ENCODE data around the gene GPC3.

The GPC3 gene

DNA sequence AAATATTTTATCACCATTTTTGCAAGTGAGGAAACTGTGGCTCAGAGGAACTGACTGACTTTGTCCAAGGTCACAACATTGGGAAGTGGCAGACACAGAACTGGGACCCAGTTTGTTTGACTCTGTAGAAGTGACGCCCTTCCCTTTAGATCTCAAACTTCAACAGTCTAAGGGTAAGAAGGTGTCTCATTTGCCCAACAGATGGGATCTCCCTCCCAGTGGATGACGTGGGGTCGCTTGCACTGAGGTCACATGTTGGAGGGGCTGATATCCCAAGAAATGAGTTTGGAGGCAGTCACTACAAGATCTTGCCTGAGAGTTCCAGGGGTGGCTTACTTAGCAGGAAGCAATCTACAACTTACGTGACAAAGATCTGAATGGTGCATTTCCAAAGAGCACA is 397.6 kb downstream of the GPC3 start:
- POLR2A ChIA-PET: no interaction called here
- Histone ChIP-seq H3K36me3 (ENCODE audit: control insufficient read depth in 2 of 2, insufficient read depth in 1 of 2, low read length in 2 of 2) (no peaks in the 10 kb centered on the region), H3K4me3 (ENCODE audit: low read depth, low read length) (no peak overlapping the region), H3K27ac (ENCODE audit: extremely low read depth, low read depth, low read length) (no peak overlapping the region), H3K4me1 (ENCODE audit: control insufficient read depth, insufficient read depth, low read length) (no peaks in the 10 kb centered on the region), H3K9me3 (ENCODE audit: control insufficient read depth, insufficient read depth, low read depth, low read length) (no peaks in the 10 kb centered on the region)
- TF ChIP-seq ZFP41 (tag by site-specific recombination; IDR thresholded peaks at IDR 0.05; ENCODE audit: borderline replicate concordance): no peak
- TF ChIP-seq, protein P1, sequence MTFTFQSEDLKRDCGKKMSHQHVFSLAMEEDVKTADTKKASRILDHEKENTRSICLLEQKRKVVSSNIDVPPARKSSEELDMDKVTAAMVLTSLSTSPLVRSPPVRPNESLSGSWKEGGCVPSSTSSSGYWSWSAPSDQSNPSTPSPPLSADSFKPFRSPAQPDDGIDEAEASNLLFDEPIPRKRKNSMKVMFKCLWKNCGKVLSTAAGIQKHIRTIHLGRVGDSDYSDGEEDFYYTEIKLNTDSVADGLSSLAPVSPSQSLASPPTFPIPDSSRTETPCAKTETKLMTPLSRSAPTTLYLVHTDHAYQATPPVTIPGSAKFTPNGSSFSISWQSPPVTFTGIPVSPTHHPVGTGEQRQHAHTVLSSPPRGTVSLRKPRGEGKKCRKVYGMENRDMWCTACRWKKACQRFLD (tag by site-specific recombination; IDR thresholded peaks at IDR 0.05): no peak
- no peak for TF ChIP-seq GLI4 (tag by site-specific recombination; IDR thresholded peaks at IDR 0.05)
- TF ChIP-seq YY2 (tag by site-specific recombination; IDR thresholded peaks at IDR 0.05): no peak
- no peak for TF ChIP-seq ZNF292 (tag by site-specific recombination; IDR thresholded peaks at IDR 0.05; ENCODE audit: borderline replicate concordance, low read depth)
- no peak for TF ChIP-seq ZNF768 (tag by site-specific recombination; IDR thresholded peaks at IDR 0.05)
- no peak for TF ChIP-seq ZNF501 (tag by site-specific recombination; IDR thresholded peaks at IDR 0.05)
- no peak for TF ChIP-seq ZNF549 (tag by site-specific recombination; IDR thresholded peaks at IDR 0.05)
- no peak for TF ChIP-seq ZNF202 (tag by site-specific recombination; IDR thresholded peaks at IDR 0.05; ENCODE audit: borderline replicate concordance)
- no peak for TF ChIP-seq ZNF169 (tag by site-specific recombination; IDR thresholded peaks at IDR 0.05)
- no peak for TF ChIP-seq ZNF114 (tag by site-specific recombination; IDR thresholded peaks at IDR 0.05)
- TF ChIP-seq, protein P2, sequence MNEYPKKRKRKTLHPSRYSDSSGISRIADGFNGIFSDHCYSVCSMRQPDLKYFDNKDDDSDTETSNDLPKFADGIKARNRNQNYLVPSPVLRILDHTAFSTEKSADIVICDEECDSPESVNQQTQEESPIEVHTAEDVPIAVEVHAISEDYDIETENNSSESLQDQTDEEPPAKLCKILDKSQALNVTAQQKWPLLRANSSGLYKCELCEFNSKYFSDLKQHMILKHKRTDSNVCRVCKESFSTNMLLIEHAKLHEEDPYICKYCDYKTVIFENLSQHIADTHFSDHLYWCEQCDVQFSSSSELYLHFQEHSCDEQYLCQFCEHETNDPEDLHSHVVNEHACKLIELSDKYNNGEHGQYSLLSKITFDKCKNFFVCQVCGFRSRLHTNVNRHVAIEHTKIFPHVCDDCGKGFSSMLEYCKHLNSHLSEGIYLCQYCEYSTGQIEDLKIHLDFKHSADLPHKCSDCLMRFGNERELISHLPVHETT (tag by site-specific recombination; IDR thresholded peaks at IDR 0.05): no peak
- no peak for TF ChIP-seq ZNF221 (tag by site-specific recombination; IDR thresholded peaks at IDR 0.05; ENCODE audit: borderline replicate concordance)
- TF ChIP-seq, protein P3, sequence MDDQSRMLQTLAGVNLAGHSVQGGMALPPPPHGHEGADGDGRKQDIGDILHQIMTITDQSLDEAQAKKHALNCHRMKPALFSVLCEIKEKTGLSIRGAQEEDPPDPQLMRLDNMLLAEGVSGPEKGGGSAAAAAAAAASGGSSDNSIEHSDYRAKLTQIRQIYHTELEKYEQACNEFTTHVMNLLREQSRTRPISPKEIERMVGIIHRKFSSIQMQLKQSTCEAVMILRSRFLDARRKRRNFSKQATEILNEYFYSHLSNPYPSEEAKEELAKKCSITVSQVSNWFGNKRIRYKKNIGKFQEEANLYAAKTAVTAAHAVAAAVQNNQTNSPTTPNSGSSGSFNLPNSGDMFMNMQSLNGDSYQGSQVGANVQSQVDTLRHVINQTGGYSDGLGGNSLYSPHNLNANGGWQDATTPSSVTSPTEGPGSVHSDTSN (CRISPR knock-in tag; IDR thresholded peaks at IDR 0.05): no peak
- TF ChIP-seq ZNF274 (IDR thresholded peaks at IDR 0.05; ENCODE audit: low read length): no peak
- no peak for TF ChIP-seq ZNF274 (tag by site-specific recombination; IDR thresholded peaks at IDR 0.05; ENCODE audit: borderline replicate concordance)
- TF ChIP-seq MEIS1 (CRISPR knock-in tag; IDR thresholded peaks at IDR 0.05; ENCODE audit: borderline replicate concordance): no peak
- CTCF ChIA-PET: no interaction called here

DNA sequence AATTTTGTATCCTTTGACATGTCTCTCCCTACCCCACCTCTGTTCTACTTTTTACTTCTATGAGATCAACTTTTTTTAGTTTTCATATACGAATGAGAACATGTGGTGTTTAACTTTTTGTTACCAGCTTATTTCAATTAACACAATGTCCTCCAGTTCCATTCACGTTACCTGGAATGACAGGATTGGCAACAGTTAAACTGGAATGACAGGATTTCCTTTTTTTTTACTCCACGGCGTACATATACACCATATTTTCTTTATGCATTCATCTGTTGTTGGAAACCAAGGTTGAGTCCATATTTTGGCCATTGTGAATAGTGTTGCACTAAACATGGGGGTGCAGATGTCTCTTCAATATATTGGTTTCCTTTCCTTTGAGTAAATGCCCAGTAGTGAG is 398.3 kb downstream of the GPC3 start:
- ChIA-PET CTCF (interaction anchor here (0.5 kb wide), 1 partner anchor 10 kb away, joined by 3 read pairs; no protein-coding TSS in a partner anchor), POLR2A (no interaction called here)
- no peaks in the 10 kb centered on the region for H3K9me3 ChIP-seq (ENCODE audit: control insufficient read depth, insufficient read depth, low read depth, low read length)
- H3K4me3 ChIP-seq (ENCODE audit: low read depth, low read length): no peak overlapping the region
- no peak overlapping the region for H3K27ac ChIP-seq (ENCODE audit: extremely low read depth, low read depth, low read length)
- no peaks in the 10 kb centered on the region for H3K36me3 ChIP-seq (ENCODE audit: control insufficient read depth in 2 of 2, insufficient read depth in 1 of 2, low read length in 2 of 2)
- H3K4me1 ChIP-seq (ENCODE audit: control insufficient read depth, insufficient read depth, low read length): no peaks in the 10 kb centered on the region
- TF ChIP-seq ZNF274 (IDR thresholded peaks at IDR 0.05; ENCODE audit: low read length) (no peak), ZNF274 (tag by site-specific recombination; IDR thresholded peaks at IDR 0.05; ENCODE audit: borderline replicate concordance) (no peak), ZBTB1 (tag by site-specific recombination; IDR thresholded peaks at IDR 0.05) (no peak), ZNF266 (tag by site-specific recombination; IDR thresholded peaks at IDR 0.05; ENCODE audit: low read depth) (no peak), ZBTB8A (tag by site-specific recombination; IDR thresholded peaks at IDR 0.05) (no peak), ZNF654 (tag by site-specific recombination; IDR thresholded peaks at IDR 0.05; ENCODE audit: low read depth) (no peak), ZNF23 (tag by site-specific recombination; IDR thresholded peaks at IDR 0.05; ENCODE audit: borderline replicate concordance) (no peak), ZNF350 (tag by site-specific recombination; IDR thresholded peaks at IDR 0.05) (no peak)
- TF ChIP-seq, protein P4, sequence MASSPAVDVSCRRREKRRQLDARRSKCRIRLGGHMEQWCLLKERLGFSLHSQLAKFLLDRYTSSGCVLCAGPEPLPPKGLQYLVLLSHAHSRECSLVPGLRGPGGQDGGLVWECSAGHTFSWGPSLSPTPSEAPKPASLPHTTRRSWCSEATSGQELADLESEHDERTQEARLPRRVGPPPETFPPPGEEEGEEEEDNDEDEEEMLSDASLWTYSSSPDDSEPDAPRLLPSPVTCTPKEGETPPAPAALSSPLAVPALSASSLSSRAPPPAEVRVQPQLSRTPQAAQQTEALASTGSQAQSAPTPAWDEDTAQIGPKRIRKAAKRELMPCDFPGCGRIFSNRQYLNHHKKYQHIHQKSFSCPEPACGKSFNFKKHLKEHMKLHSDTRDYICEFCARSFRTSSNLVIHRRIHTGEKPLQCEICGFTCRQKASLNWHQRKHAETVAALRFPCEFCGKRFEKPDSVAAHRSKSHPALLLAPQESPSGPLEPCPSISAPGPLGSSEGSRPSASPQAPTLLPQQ (tag by site-specific recombination; IDR thresholded peaks at IDR 0.05): no peak
- TF ChIP-seq, protein P5, sequence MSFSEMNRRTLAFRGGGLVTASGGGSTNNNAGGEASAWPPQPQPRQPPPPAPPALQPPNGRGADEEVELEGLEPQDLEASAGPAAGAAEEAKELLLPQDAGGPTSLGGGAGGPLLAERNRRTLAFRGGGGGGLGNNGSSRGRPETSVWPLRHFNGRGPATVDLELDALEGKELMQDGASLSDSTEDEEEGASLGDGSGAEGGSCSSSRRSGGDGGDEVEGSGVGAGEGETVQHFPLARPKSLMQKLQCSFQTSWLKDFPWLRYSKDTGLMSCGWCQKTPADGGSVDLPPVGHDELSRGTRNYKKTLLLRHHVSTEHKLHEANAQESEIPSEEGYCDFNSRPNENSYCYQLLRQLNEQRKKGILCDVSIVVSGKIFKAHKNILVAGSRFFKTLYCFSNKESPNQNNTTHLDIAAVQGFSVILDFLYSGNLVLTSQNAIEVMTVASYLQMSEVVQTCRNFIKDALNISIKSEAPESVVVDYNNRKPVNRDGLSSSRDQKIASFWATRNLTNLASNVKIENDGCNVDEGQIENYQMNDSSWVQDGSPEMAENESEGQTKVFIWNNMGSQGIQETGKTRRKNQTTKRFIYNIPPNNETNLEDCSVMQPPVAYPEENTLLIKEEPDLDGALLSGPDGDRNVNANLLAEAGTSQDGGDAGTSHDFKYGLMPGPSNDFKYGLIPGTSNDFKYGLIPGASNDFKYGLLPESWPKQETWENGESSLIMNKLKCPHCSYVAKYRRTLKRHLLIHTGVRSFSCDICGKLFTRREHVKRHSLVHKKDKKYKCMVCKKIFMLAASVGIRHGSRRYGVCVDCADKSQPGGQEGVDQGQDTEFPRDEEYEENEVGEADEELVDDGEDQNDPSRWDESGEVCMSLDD (tag by site-specific recombination; IDR thresholded peaks at IDR 0.05): no peak
- TF ChIP-seq, protein P6, sequence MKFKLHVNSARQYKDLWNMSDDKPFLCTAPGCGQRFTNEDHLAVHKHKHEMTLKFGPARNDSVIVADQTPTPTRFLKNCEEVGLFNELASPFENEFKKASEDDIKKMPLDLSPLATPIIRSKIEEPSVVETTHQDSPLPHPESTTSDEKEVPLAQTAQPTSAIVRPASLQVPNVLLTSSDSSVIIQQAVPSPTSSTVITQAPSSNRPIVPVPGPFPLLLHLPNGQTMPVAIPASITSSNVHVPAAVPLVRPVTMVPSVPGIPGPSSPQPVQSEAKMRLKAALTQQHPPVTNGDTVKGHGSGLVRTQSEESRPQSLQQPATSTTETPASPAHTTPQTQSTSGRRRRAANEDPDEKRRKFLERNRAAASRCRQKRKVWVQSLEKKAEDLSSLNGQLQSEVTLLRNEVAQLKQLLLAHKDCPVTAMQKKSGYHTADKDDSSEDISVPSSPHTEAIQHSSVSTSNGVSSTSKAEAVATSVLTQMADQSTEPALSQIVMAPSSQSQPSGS (tag by site-specific recombination; IDR thresholded peaks at IDR 0.05; ENCODE audit: low read depth): no peak

Measured in HEK293 (cell line).